Nephron progenitor cell (in vitro differentiated cells): ENCODE measurements around the gene PPP2R5E.

ENCODE experiments used
- DNase-seq: peaks from one replicate; pipeline ENCODE4 v3.0.0; 2021
- H3K27ac Mint-ChIP-seq: 2 replicates; pipeline ENCODE4 v1.8.0; 2021; ENCODE audit warnings: mild to moderate bottlenecking, moderate library complexity, mixed read lengths
- H3K27me3 Mint-ChIP-seq: 2 replicates; pipeline ENCODE4 v1.8.0; 2021; ENCODE audit warnings: mild to moderate bottlenecking, low read depth, mixed read lengths; ENCODE audit not compliant: poor library complexity
- H3K36me3 Mint-ChIP-seq: 2 replicates; pipeline ENCODE4 v1.8.0; 2021; ENCODE audit warnings: low read depth, mixed read lengths
- H3K4me1 Mint-ChIP-seq: 2 replicates; pipeline ENCODE4 v1.8.0; 2021; ENCODE audit warnings: mixed read lengths
- H3K4me3 Mint-ChIP-seq: 2 replicates; pipeline ENCODE4 v1.8.0; 2021; ENCODE audit warnings: mild to moderate bottlenecking, moderate library complexity, mixed read lengths
- H3K9me3 Mint-ChIP-seq: 2 replicates; pipeline ENCODE4 v1.8.0; 2021; ENCODE audit warnings: mild to moderate bottlenecking, moderate library complexity, mixed read lengths
- TF ChIP-seq, protein P1 (sequence below): fragments of 200-600 bp; sonication (generic); IDR thresholded peaks from 2 replicates; pipeline ENCODE4 v1.5.0; 2021; ENCODE audit warnings: antibody characterized with exemption

Gene PPP2R5E

DNA sequence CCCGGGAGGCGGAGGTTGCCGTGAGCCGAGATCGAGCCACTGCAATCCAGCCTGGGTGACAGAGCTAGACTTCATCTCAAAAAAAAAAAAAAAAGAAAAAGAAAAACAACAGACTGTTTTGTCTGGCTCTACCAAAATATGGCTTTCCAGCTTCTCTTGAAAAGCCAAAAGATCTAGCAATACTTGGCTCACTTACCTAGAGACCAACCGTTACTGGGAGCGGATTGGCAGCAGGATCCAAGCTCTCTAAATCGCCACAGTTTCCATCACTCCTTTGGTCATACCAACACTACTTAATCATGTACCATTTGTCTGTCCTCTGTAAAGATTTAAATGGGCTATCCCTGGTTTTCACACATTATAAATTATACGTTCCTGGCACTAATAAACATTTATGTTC is 136.8 kb downstream of the PPP2R5E start:
- Mint-ChIP-seq H3K4me1 (peaks cover 13% of the 10 kb centered on the region), H3K9me3 (no peaks in the 10 kb centered on the region), H3K36me3 (peaks cover 39% of the 10 kb centered on the region), H3K27ac (peak overlapping the region; percentile 47), H3K4me3 (no peak overlapping the region), H3K27me3 (no peaks in the 10 kb centered on the region)
- DNase-seq, result no peak
- TF ChIP-seq, protein P1, sequence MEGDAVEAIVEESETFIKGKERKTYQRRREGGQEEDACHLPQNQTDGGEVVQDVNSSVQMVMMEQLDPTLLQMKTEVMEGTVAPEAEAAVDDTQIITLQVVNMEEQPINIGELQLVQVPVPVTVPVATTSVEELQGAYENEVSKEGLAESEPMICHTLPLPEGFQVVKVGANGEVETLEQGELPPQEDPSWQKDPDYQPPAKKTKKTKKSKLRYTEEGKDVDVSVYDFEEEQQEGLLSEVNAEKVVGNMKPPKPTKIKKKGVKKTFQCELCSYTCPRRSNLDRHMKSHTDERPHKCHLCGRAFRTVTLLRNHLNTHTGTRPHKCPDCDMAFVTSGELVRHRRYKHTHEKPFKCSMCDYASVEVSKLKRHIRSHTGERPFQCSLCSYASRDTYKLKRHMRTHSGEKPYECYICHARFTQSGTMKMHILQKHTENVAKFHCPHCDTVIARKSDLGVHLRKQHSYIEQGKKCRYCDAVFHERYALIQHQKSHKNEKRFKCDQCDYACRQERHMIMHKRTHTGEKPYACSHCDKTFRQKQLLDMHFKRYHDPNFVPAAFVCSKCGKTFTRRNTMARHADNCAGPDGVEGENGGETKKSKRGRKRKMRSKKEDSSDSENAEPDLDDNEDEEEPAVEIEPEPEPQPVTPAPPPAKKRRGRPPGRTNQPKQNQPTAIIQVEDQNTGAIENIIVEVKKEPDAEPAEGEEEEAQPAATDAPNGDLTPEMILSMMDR, result no peak

GRCh38 chr14:63405715-63406114 is 137.5 kb downstream of the PPP2R5E start:
- H3K4me3 Mint-ChIP-seq, result no peak overlapping the region
- peaks cover 42% of the 10 kb centered on the region for H3K36me3 Mint-ChIP-seq
- H3K27me3 Mint-ChIP-seq, result no peaks in the 10 kb centered on the region
- no peak for DNase-seq
- H3K27ac Mint-ChIP-seq, result no peak overlapping the region
- TF ChIP-seq, protein P1, result no peak
- H3K4me1 Mint-ChIP-seq, result peaks cover 13% of the 10 kb centered on the region
- H3K9me3 Mint-ChIP-seq, result no peaks in the 10 kb centered on the region

DNA sequence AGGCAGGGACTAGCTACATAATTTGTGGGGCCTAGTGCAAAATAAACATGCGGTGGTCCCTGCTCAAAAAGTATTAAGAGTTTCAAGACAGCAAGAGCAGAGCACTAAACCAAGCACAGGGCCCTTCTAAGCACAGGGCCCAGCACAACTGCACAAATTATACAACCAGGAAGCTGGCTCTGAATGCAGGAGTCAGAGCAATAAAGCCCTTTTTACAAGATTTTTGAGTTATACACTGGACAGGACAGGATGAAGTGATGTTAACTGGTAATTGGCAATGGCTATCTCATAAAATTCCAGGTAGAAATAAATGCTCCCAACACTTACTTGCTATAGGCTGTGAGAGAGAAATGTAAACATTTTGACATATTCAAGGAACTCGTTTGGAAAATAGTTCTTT is 138.3 kb downstream of the PPP2R5E start:
- Mint-ChIP-seq H3K27ac (peak overlapping the region; percentile 86), H3K36me3 (peaks cover 41% of the 10 kb centered on the region), H3K4me3 (no peak overlapping the region), H3K9me3 (no peaks in the 10 kb centered on the region), H3K27me3 (no peaks in the 10 kb centered on the region), H3K4me1 (peaks cover 13% of the 10 kb centered on the region)
- TF ChIP-seq, protein P1, result no peak
- no peak for DNase-seq

DNA sequence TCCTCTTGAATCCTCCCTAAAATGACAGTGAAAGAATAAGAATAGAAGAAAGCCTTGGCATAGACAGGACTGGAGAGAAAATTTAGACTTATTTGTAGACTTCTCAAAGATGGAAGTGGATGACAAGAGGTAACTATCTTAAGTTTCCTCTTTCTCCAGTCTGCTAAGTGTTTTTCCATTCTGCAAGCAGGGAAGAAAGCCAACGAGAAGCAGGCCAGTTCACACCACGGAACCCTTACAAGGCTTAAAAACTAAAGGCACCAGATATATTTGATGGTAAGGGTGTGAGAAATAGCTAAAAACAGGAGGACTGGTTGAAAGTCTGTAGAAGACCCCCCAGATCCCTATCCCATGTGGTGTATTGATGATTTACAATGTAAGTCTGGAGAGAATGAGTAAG is 141.5 kb downstream of the PPP2R5E start:
- DNase-seq, result no peak
- Mint-ChIP-seq H3K4me3 (no peak overlapping the region), H3K27me3 (peaks cover 2% of the 10 kb centered on the region), H3K4me1 (peaks cover 13% of the 10 kb centered on the region), H3K27ac (no peak overlapping the region), H3K9me3 (peaks cover 16% of the 10 kb centered on the region), H3K36me3 (peaks cover 43% of the 10 kb centered on the region)
- TF ChIP-seq, protein P1, result no peak

DNA sequence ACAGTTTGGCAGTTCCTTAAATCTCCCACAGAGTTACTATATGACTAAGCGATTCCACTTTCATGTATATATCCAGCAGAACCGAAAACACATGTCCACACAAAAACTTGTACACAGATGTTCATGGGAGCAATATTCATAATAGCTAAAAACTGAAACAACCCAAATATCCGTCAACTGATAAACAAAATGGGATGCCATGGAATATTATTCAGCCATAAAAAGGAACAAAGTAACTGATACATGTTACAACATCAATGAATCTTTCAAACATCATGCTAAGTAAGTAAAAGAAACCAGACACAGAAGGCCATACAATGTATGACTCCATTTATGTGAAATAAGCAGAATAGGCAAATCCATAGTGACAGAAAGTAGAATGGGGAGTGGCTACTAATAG is 144.2 kb downstream of the PPP2R5E start:
- Mint-ChIP-seq H3K36me3 (peaks cover 55% of the 10 kb centered on the region), H3K27me3 (peaks cover 2% of the 10 kb centered on the region), H3K9me3 (peaks cover 16% of the 10 kb centered on the region), H3K4me3 (no peak overlapping the region), H3K27ac (no peak overlapping the region), H3K4me1 (peaks cover 6% of the 10 kb centered on the region)
- TF ChIP-seq, protein P1, result no peak
- no peak for DNase-seq

- Mint-ChIP-seq H3K27ac (peak overlapping the region; percentile 76), H3K27me3 (peaks cover 2% of the 10 kb centered on the region), H3K9me3 (peaks cover 16% of the 10 kb centered on the region), H3K4me3 (no peak overlapping the region), H3K4me1 (no peaks in the 10 kb centered on the region), H3K36me3 (peaks cover 61% of the 10 kb centered on the region)
- TF ChIP-seq, protein P1, result no peak
- DNase-seq, result no peak
Observed at GRCh38 chr14:63394841-63395240, 148.3 kb downstream of the PPP2R5E start.
